GM12891 (cell line): ENCODE results near the gene ALK.

Experiments
- SPI1 ChIP-seq: IDR thresholded peaks from 2 replicates; pipeline ENCODE4 v1.6.1; 2011; ENCODE audit warnings: low read depth, low read length, control low read depth
- TAF1 ChIP-seq: IDR thresholded peaks from 2 replicates; pipeline ENCODE4 v1.6.1; 2011; ENCODE audit warnings: low read depth, low read length, control low read depth

DNA sequence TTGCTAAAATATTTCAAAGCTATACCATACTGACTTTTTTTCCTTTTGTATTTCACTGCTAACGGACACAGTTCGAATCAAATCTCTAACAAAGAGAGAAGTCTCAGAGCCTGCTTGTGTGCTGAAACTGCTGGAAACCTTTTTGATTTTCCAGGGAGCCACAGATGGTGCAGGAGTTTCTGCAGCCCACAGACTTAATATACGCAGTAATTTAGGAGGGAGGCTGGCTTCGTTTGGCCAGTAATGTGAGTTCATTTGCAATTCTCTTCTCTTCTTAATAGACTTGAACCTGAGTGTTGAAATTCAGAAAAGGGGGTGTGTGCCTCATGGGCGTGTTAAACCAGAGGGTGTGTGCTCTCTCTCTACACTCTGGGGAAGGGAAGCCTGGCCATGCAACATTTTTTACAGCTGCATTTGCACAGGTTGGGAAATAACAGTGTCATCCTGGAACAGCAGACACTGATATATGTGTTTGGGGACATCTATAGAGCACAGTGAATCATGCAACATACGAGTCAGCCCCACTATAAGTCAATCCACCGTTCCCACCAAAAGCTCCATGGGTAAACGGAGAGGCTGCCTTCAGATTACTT lies 473.2 kb downstream of the ALK start:
- TF ChIP-seq TAF1 (no peak), SPI1 (no peak)
